ENCODE data around the gene PPP1R14D.

- no peak for TF ChIP-seq CTCF (IDR thresholded peaks at IDR 0.05 in 4 of 5, conservative IDR thresholded peaks at IDR 0.05 in 1 of 5)
- no peak for TF ChIP-seq POLR2A (IDR thresholded peaks at IDR 0.05)
Measured at GRCh38 chr15:40871749-40872617, 43.5 kb upstream of the PPP1R14D start.

Data from gastrocnemius medialis (tissue), 4 donors.